Ectodermal cell (in vitro differentiated cells): ENCODE data around the gene SARS2.
A peak's percentile ranks its signal among the peaks of the same experiment; 100 is the strongest.
"Not testable (repeated sequence)": the region's sequence is repeated elsewhere in the genome, so short reads cannot be mapped to it uniquely, and the experiment has no call there.

Source experiments
- H3K27ac ChIP-seq: 2 replicates; pipeline ENCODE4 v1.7.0; 2013; ENCODE audit warnings: mild to moderate bottlenecking, low read depth, low read length; ENCODE audit not compliant: insufficient read depth, poor library complexity, severe bottlenecking
- H3K27me3 ChIP-seq: 2 replicates; pipeline ENCODE4 v1.7.0; 2013; ENCODE audit warnings: mild to moderate bottlenecking, low read length; ENCODE audit not compliant: insufficient read depth, control insufficient read depth, poor library complexity, severe bottlenecking
- H3K36me3 ChIP-seq: one replicate; pipeline ENCODE4 v1.7.0; 2013; ENCODE audit warnings: low read length; ENCODE audit not compliant: control insufficient read depth, insufficient read depth
- H3K4me1 ChIP-seq: one replicate; pipeline ENCODE4 v1.7.0; 2013; ENCODE audit warnings: low read length; ENCODE audit not compliant: control insufficient read depth, insufficient read depth
- H3K4me3 ChIP-seq: 2 replicates; pipeline ENCODE4 v1.7.0; 2013; ENCODE audit warnings: low read depth, low read length, control low read depth; ENCODE audit not compliant: insufficient read depth
- H3K9me3 ChIP-seq: 2 replicates; pipeline ENCODE4 v1.7.0; 2013; ENCODE audit warnings: mild to moderate bottlenecking, low read length, moderate library complexity; ENCODE audit not compliant: control insufficient read depth
- WGBS, 2 experiments: methylation state at CpG; one replicate each; pipeline ENCODE4 v1.1.7; 2013; ENCODE audit warnings: missing lambda C conversion rate in 2 of 2; 5-methylcytosine and 5-hydroxymethylcytosine counted together

The SARS2 gene

GRCh38 chr19:38946229-38947010 is 15.9 kb upstream of the SARS2 start:
- Histone ChIP-seq H3K27ac (no peak overlapping the region), H3K9me3 (no peaks in the 10 kb centered on the region), H3K36me3 (no peaks in the 10 kb centered on the region), H3K4me1 (no peaks in the 10 kb centered on the region), H3K4me3 (no peak overlapping the region), H3K27me3 (no peaks in the 10 kb centered on the region)
- WGBS, 2 experiments, result 89 to 91% methylated on average over 11 of the region's 11 CpGs

- Histone ChIP-seq H3K36me3 (no peaks in the 10 kb centered on the region), H3K27ac (no peak overlapping the region), H3K4me3 (no peak overlapping the region), H3K27me3 (no peaks in the 10 kb centered on the region), H3K4me1 (no peaks in the 10 kb centered on the region), H3K9me3 (no peaks in the 10 kb centered on the region)
- WGBS, 2 experiments, result 87 to 95% methylated on average over 3 of the region's 3 CpGs
Observed at GRCh38 chr19:38945562-38946228, 15.1 kb upstream of the SARS2 start.

GRCh38 chr19:38944981-38945506 is 14.5 kb upstream of the SARS2 start:
- no peaks in the 10 kb centered on the region for H3K4me1 ChIP-seq
- WGBS, 2 experiments, result 95 to 97% methylated on average over 11 of the region's 12 CpGs
- H3K9me3 ChIP-seq, result no peaks in the 10 kb centered on the region
- H3K27ac ChIP-seq, result no peak overlapping the region
- no peak overlapping the region for H3K4me3 ChIP-seq
- no peaks in the 10 kb centered on the region for H3K27me3 ChIP-seq
- no peaks in the 10 kb centered on the region for H3K36me3 ChIP-seq

GRCh38 chr19:38942471-38943181 is 12.1 kb upstream of the SARS2 start:
- no peaks in the 10 kb centered on the region for H3K4me1 ChIP-seq
- H3K36me3 ChIP-seq, result no peaks in the 10 kb centered on the region
- H3K4me3 ChIP-seq, result no peak overlapping the region
- 92 to 95% methylated on average over 20 of the region's 20 CpGs for WGBS, 2 experiments
- no peaks in the 10 kb centered on the region for H3K9me3 ChIP-seq
- H3K27me3 ChIP-seq, result no peaks in the 10 kb centered on the region
- H3K27ac ChIP-seq, result no peak overlapping the region

GRCh38 chr19:38941979-38942378 is 11.4 kb upstream of the SARS2 start:
- H3K4me3 ChIP-seq, result no peak overlapping the region
- H3K36me3 ChIP-seq, result no peaks in the 10 kb centered on the region
- no peaks in the 10 kb centered on the region for H3K27me3 ChIP-seq
- WGBS, 2 experiments, result 91 to 92% methylated on average over 2 of the region's 2 CpGs
- H3K27ac ChIP-seq, result no peak overlapping the region
- H3K9me3 ChIP-seq, result no peaks in the 10 kb centered on the region
- H3K4me1 ChIP-seq, result no peaks in the 10 kb centered on the region

GRCh38 chr19:38941466-38941865 is 10.9 kb upstream of the SARS2 start:
- not testable (repeated sequence) for H3K27me3 ChIP-seq, H3K4me3 ChIP-seq, H3K9me3 ChIP-seq, H3K36me3 ChIP-seq, H3K27ac ChIP-seq, H3K4me1 ChIP-seq
- 92 to 94% methylated on average over 5 of the region's 5 CpGs for WGBS, 2 experiments

- Histone ChIP-seq H3K27ac (no peak overlapping the region), H3K36me3 (no peaks in the 10 kb centered on the region), H3K4me3 (no peak overlapping the region), H3K4me1 (no peaks in the 10 kb centered on the region), H3K27me3 (no peaks in the 10 kb centered on the region), H3K9me3 (no peaks in the 10 kb centered on the region)
- WGBS, 2 experiments, result 89% methylated on average over 5 of the region's 5 CpGs
Observed at GRCh38 chr19:38939957-38940356, 9.4 kb upstream of the SARS2 start.

GRCh38 chr19:38933544-38933943 is 3.0 kb upstream of the SARS2 start:
- Histone ChIP-seq H3K4me3 (no peak overlapping the region), H3K36me3 (peaks cover 15% of the 10 kb centered on the region), H3K27me3 (no peaks in the 10 kb centered on the region), H3K27ac (no peak overlapping the region), H3K4me1 (no peaks in the 10 kb centered on the region), H3K9me3 (no peaks in the 10 kb centered on the region)
- WGBS, 2 experiments, result 85 to 93% methylated on average over 4 of the region's 4 CpGs

- H3K9me3 ChIP-seq, result no peaks in the 10 kb centered on the region
- H3K4me3 ChIP-seq, result no peak overlapping the region
- H3K4me1 ChIP-seq, result no peaks in the 10 kb centered on the region
- 95 to 96% methylated on average over 29 of the region's 29 CpGs for WGBS, 2 experiments
- H3K27ac ChIP-seq, result no peak overlapping the region
- H3K27me3 ChIP-seq, result no peaks in the 10 kb centered on the region
- H3K36me3 ChIP-seq, result peaks cover 15% of the 10 kb centered on the region
Observed at GRCh38 chr19:38932425-38933179, 2.0 kb upstream of the SARS2 start.

- H3K4me3 ChIP-seq, result peak overlapping the region; percentile 98
- H3K27ac ChIP-seq, result no peak overlapping the region
- WGBS, 2 experiments, result 33 to 38% methylated on average over 8 of the region's 8 CpGs
- H3K27me3 ChIP-seq, result no peaks in the 10 kb centered on the region
- no peaks in the 10 kb centered on the region for H3K9me3 ChIP-seq
- H3K4me1 ChIP-seq, result no peaks in the 10 kb centered on the region
- H3K36me3 ChIP-seq, result peaks cover 15% of the 10 kb centered on the region
Observed at GRCh38 chr19:38931521-38931793, 894 bp upstream of the SARS2 start.
